ENCODE data around the gene PHLDB3. TPM values are rescaled to one million over a fixed set of nuclear protein-coding genes. Genes with fewer than 3 reads are reported as not detected.

PHLDB3 gene
- total RNA-seq, 1 experiment from 2014 or later, result 8.5 TPM

DNA sequence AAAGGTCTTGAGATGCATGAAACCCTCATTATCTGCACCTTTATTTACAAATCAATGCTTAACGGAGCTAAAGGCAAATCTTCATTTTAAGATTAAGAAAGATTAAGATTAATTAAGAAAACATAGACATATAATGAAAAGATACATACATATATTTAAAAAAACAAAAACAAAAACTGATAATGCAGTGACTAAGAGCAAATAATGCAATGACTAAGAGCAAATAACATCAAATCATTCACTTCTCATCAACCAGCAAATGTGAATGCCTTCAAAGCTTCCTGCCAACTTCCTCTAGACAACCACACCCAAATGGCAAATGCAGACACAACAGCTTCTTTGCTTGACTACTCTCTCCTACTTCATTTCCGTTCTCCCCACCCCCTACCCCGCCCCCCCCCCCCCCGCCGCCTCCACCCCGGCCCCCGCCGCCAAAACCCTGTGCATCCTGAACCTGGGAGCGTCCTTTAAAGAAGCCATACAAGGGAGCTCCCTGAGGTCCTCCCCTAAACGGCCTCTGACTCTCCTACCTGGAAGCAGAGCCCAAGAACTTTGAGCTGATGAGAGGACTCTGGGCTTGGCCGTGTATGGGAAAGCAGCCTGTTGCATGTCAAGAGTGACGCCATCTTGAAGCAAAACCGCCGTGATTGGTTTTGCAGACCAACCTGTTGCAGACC is 65.4 kb downstream of the PHLDB3 start:
- no peak overlapping the region for H3K4me2 ChIP-seq (ENCODE audit: insufficient read depth, insufficient read length, low read length)
- H3K27me3 ChIP-seq (ENCODE audit: insufficient read depth, low read length), result no peaks in the 10 kb centered on the region
- TF ChIP-seq, protein P1, sequence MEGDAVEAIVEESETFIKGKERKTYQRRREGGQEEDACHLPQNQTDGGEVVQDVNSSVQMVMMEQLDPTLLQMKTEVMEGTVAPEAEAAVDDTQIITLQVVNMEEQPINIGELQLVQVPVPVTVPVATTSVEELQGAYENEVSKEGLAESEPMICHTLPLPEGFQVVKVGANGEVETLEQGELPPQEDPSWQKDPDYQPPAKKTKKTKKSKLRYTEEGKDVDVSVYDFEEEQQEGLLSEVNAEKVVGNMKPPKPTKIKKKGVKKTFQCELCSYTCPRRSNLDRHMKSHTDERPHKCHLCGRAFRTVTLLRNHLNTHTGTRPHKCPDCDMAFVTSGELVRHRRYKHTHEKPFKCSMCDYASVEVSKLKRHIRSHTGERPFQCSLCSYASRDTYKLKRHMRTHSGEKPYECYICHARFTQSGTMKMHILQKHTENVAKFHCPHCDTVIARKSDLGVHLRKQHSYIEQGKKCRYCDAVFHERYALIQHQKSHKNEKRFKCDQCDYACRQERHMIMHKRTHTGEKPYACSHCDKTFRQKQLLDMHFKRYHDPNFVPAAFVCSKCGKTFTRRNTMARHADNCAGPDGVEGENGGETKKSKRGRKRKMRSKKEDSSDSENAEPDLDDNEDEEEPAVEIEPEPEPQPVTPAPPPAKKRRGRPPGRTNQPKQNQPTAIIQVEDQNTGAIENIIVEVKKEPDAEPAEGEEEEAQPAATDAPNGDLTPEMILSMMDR (conservative IDR thresholded peaks at IDR 0.05), result no peak
- no peak overlapping the region for H3T11ph ChIP-seq (ENCODE audit: low read length)
- no CpG with 5 or more reads among the region's 14 CpGs for WGBS (ENCODE audit: extremely low coverage, insufficient read length, low lambda C conversion rate)
- no peaks in the 10 kb centered on the region for H3K79me1 ChIP-seq (ENCODE audit: insufficient read depth, low read depth, low read length, poor library complexity, severe bottlenecking)
- H3K14ac ChIP-seq (ENCODE audit: insufficient read depth, low read length), result no peak overlapping the region
- no peak overlapping the region for H4K8ac ChIP-seq (replicated peaks; ENCODE audit: insufficient read length, low read depth, low read length)
- DNase-seq, result no peak
- no peaks in the 10 kb centered on the region for H4K20me1 ChIP-seq (ENCODE audit: control insufficient read depth, insufficient read depth, insufficient read length)
- H3K56ac ChIP-seq (ENCODE audit: insufficient read length, low read depth, low read length), result no peak overlapping the region
- no peaks in the 10 kb centered on the region for H3K36me3 Mint-ChIP-seq (ENCODE audit: insufficient read depth in 1 of 3, low read depth in 3 of 3)
- no peak overlapping the region for H4K5ac ChIP-seq (ENCODE audit: insufficient read length, low read depth, low read length)
- H3K79me2 ChIP-seq (ENCODE audit: insufficient read depth, low read length), result no peaks in the 10 kb centered on the region
- H3K23ac ChIP-seq (ENCODE audit: insufficient read length, low read depth, low read length), result no peak overlapping the region
- H3K18ac ChIP-seq (ENCODE audit: insufficient read length, low read depth, low read length), result no peak overlapping the region
- H3K4me1 ChIP-seq (ENCODE audit: insufficient read depth, low read length), result no peaks in the 10 kb centered on the region
- H2BK20ac ChIP-seq (ENCODE audit: low read depth, low read length, poor library complexity, severe bottlenecking), result no peak overlapping the region
- no peak overlapping the region for H2BK5ac ChIP-seq (ENCODE audit: insufficient read length, low read length)
- H2BK120ac ChIP-seq (ENCODE audit: low read depth, low read length, poor library complexity, severe bottlenecking), result no peak overlapping the region
- no peak overlapping the region for H3K4ac ChIP-seq (ENCODE audit: low read depth, low read length)
- H3K27ac ChIP-seq (ENCODE audit: insufficient read length, low read depth, low read length), result no peak overlapping the region
- no peak overlapping the region for H2BK12ac ChIP-seq (ENCODE audit: insufficient read length, low read depth, low read length)
- H3K23me2 ChIP-seq (ENCODE audit: insufficient read length, low read depth, low read length, poor library complexity, severe bottlenecking), result no peaks in the 10 kb centered on the region
- H3K4me3 Mint-ChIP-seq, result no peak overlapping the region
- H3K9me3 Mint-ChIP-seq, result peaks cover 0 to 20% of the 10 kb centered on the region in 2 experiments; a peak in 4 of 5 replicates
- H2AK5ac ChIP-seq (ENCODE audit: insufficient read length, low read length), result no peak overlapping the region
- no peak overlapping the region for H2AFZ ChIP-seq (ENCODE audit: low read length)
- no peak overlapping the region for H3K27ac Mint-ChIP-seq
- no peak overlapping the region for H4K91ac ChIP-seq (ENCODE audit: insufficient read length, low read depth, low read length)
- H2BK15ac ChIP-seq (ENCODE audit: low read depth, low read length), result no peak overlapping the region
- H3K9me3 ChIP-seq (ENCODE audit: control insufficient read depth, low read depth, low read length), result no peaks in the 10 kb centered on the region
- H3K9ac ChIP-seq (ENCODE audit: extremely low read depth, insufficient read length, low read length), result no peak overlapping the region
- peaks cover 5 to 6% of the 10 kb centered on the region in 2 experiments for H3K4me1 Mint-ChIP-seq
- H3K27me3 Mint-ChIP-seq (ENCODE audit: low read depth), result peaks cover 14% of the 10 kb centered on the region
